CD14-positive monocyte (primary cell): ENCODE measurements around the gene DEPDC5. TPM values are rescaled to one million over a fixed set of nuclear protein-coding genes. Genes with fewer than 3 reads are reported as not detected.

Experiments used
- DNase-seq, 3 donors: peaks; one replicate each; pipeline ENCODE4 v3.0.0-alpha.2; 2011 to 2022
- H2AFZ ChIP-seq: 2 replicates; pipeline ENCODE4 v1.6.0; 2012; ENCODE audit warnings: mild to moderate bottlenecking, low read depth, low read length, inconsistent platforms; ENCODE audit not compliant: insufficient read depth, poor library complexity, severe bottlenecking
- H3K27ac ChIP-seq, 2 donors: 1 replicate in 1 of 2; 2 replicates in 1 of 2; pipeline ENCODE4 v1.5.1; 2012 to 2013; ENCODE audit warnings: low read length in 2 of 2, control low read depth in 1 of 2, inconsistent platforms in 1 of 2, low read depth in 1 of 2, mild to moderate bottlenecking in 1 of 2
- H3K27me3 ChIP-seq, 2 donors: one replicate each; pipeline versions ENCODE4 v1.6.0 to v1.6.1; 2011 to 2013; ENCODE audit warnings: low read length in 2 of 2; ENCODE audit not compliant: control insufficient read depth in 2 of 2, insufficient read depth in 2 of 2
- H3K36me3 ChIP-seq, 2 donors: replicated peaks in 1 of 2; 1 replicate in 1 of 2; 2 replicates in 1 of 2; pipeline versions ENCODE4 v1.5.1 to v1.6.1; 2012 to 2013; ENCODE audit warnings: low read length in 2 of 2, control low read depth in 1 of 2, inconsistent platforms in 1 of 2, mild to moderate bottlenecking in 1 of 2; ENCODE audit not compliant: insufficient read depth in 2 of 2, control insufficient read depth in 1 of 2
- H3K4me1 ChIP-seq, 2 donors: 1 replicate in 1 of 2; 2 replicates in 1 of 2; pipeline versions ENCODE4 v1.5.1 to v1.6.1; 2012 to 2013; ENCODE audit warnings: low read length in 2 of 2, control low read depth in 1 of 2, inconsistent platforms in 1 of 2, mild to moderate bottlenecking in 1 of 2, moderate library complexity in 1 of 2; ENCODE audit not compliant: insufficient read depth in 2 of 2, control insufficient read depth in 1 of 2
- H3K4me2 ChIP-seq: replicated peaks from 2 replicates; pipeline ENCODE3; 2012; ENCODE audit warnings: low read length, moderate library complexity, mild to moderate bottlenecking; ENCODE audit not compliant: poor library complexity, severe bottlenecking; ENCODE audit errors: extremely low read depth
- H3K4me3 ChIP-seq, 3 experiments: fragments of 200-600 bp in 1 of 3; sonication (generic) in 1 of 3; replicated peaks in 1 of 3; 1 replicate in 2 of 3; 2 replicates in 1 of 3; pipeline ENCODE4 v1.5.1; 2011 to 2013; ENCODE audit warnings: low read length in 3 of 3, mild to moderate bottlenecking in 3 of 3, control low read depth in 2 of 3, low read depth in 2 of 3, inconsistent platforms in 1 of 3, moderate library complexity in 1 of 3
- H3K79me2 ChIP-seq: 2 replicates; pipeline ENCODE4 v1.6.0; 2012; ENCODE audit warnings: mild to moderate bottlenecking, control low read depth, inconsistent platforms, low read length, moderate library complexity; ENCODE audit not compliant: insufficient read depth
- H3K9ac ChIP-seq: 2 replicates; pipeline ENCODE4 v1.6.0; 2017; ENCODE audit warnings: low read length, mild to moderate bottlenecking; ENCODE audit not compliant: insufficient read depth, poor library complexity, severe bottlenecking
- H3K9me3 ChIP-seq, 2 donors: replicated peaks in 1 of 2; 1 replicate in 1 of 2; 2 replicates in 1 of 2; pipeline versions ENCODE4 v1.5.1 to v1.6.1; 2012 to 2013; ENCODE audit warnings: low read length in 2 of 2, control low read depth in 1 of 2; ENCODE audit not compliant: control insufficient read depth in 1 of 2, insufficient read depth in 1 of 2
- H4K20me1 ChIP-seq: 2 replicates; pipeline ENCODE4 v1.6.0; 2012; ENCODE audit warnings: mild to moderate bottlenecking, low read length, control low read depth, moderate library complexity; ENCODE audit not compliant: insufficient read depth
- H3K27ac Mint-ChIP-seq, 7 donors: one replicate each; pipeline ENCODE4 v1.8.0; 2020; ENCODE audit warnings: mild to moderate bottlenecking in 7 of 7, mixed read lengths in 7 of 7, moderate library complexity in 6 of 7, inconsistent platforms in 2 of 7
- H3K27me3 Mint-ChIP-seq, 3 donors: one replicate each; pipeline ENCODE4 v1.8.0; 2021 to 2022; ENCODE audit warnings: low read depth in 3 of 3, mild to moderate bottlenecking in 3 of 3, mixed read lengths in 3 of 3, moderate library complexity in 3 of 3, inconsistent platforms in 1 of 3
- H3K36me3 Mint-ChIP-seq, 2 donors: one replicate each; pipeline ENCODE4 v1.8.0; 2020; ENCODE audit warnings: mixed read lengths in 2 of 2, inconsistent platforms in 1 of 2, mild to moderate bottlenecking in 1 of 2
- H3K4me1 Mint-ChIP-seq: one replicate; pipeline ENCODE4 v1.8.0; 2020; ENCODE audit warnings: mild to moderate bottlenecking, mixed read lengths
- H3K4me3 Mint-ChIP-seq, 2 donors: one replicate each; pipeline ENCODE4 v1.8.0; 2020; ENCODE audit warnings: mild to moderate bottlenecking in 2 of 2, mixed read lengths in 2 of 2, moderate library complexity in 1 of 2
- H3K9me3 Mint-ChIP-seq, 7 donors: one replicate each; pipeline ENCODE4 v1.8.0; 2020 to 2022; ENCODE audit warnings: mixed read lengths in 7 of 7, mild to moderate bottlenecking in 6 of 7, moderate library complexity in 6 of 7, inconsistent platforms in 2 of 7
- WGBS: methylation state at CpG from one replicate; pipeline ENCODE4 v1.1.5; 2013; ENCODE audit warnings: missing lambda C conversion rate; ENCODE audit not compliant: insufficient coverage; 5-methylcytosine and 5-hydroxymethylcytosine counted together
- intact Hi-C, 2 donors: fragments of 100-400 bp; cut with micrococcal nuclease; formaldehyde crosslinking; loops; one replicate each; pipeline versions ENCODE4 v1.15.0 to v1.15.1; 2023
- polyA plus RNA-seq, 3 donors: library from polyadenylated mRNA; depleted of rRNA in 1 of 3; unstranded in 2 of 3; stranded (reverse) in 1 of 3; fragments of 300-500 nt in 2 of 3; fragments of >200 nt in 1 of 3; fragmentation: Illumina TruSeq in 2 of 3; gene quantifications; 1 replicate in 2 of 3; 2 replicates in 1 of 3; pipeline ENCODE4 v1.2.3, GENCODE V29; 2012 to 2021
- TF ChIP-seq, protein P1 (sequence below): fragments of 200-600 bp; IDR thresholded peaks from one replicate; pipeline ENCODE4 v1.8.0; 2022; ENCODE audit warnings: antibody characterized with exemption, mild to moderate bottlenecking

Gene DEPDC5
- polyA plus RNA-seq, 3 donors: 2.2 to 19.5 (median 4.1) TPM

DNA sequence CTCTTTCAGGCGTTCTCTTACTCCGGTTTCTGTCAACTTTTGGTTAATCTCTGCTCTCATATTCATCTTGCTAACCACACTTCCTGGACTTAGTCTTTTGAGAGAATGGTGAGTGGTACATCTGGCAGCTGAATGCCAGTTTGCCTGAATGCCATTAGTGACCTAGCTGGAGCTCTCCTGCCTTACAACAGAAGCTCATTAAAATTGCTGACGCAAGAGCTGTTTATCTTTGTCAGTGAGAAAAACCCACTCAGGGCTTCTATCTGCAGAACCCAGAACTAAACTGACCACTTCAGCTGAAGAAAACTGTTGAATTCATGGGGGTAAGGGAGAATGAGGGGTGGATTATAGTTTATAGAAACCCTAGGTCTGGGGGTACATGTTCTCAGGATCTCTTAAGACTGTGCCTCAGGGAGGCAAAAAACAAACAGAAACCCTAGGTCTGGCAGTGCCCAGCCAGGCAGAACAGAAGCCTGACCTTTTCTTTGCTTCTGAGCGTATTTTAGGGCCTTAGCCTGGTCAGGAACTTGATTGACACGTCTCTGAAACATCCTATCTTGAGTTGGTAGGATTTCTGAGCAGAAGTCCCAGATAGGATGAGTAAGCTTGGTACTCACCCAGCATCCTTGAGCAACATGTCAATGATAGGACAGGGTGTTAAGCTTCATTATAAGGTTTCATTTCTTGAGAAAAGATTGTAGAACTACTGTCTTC, 137.7 kb downstream of the DEPDC5 start:
- DNase-seq: no peak
- H3K4me1 ChIP-seq: no peaks in the 10 kb centered on the region
- H3K9ac ChIP-seq: no peak overlapping the region
- H3K36me3 Mint-ChIP-seq: peaks cover 62 to 87% of the 10 kb centered on the region in 2 donors
- no peaks in the 10 kb centered on the region for H3K79me2 ChIP-seq
- peaks cover 42 to 90% of the 10 kb centered on the region in 2 donors for H3K36me3 ChIP-seq
- H3K27ac Mint-ChIP-seq: no peak overlapping the region
- no peaks in the 10 kb centered on the region for H3K9me3 ChIP-seq
- no peak overlapping the region for H3K4me3 Mint-ChIP-seq
- no peaks in the 10 kb centered on the region for H3K4me1 Mint-ChIP-seq
- H2AFZ ChIP-seq: no peak overlapping the region
- no peaks in the 10 kb centered on the region for H3K9me3 Mint-ChIP-seq
- H3K27me3 Mint-ChIP-seq: no peaks in the 10 kb centered on the region
- H3K27ac ChIP-seq: no peak overlapping the region
- no peaks in the 10 kb centered on the region for H4K20me1 ChIP-seq
- 81% methylated on average over 3 of the region's 5 CpGs for WGBS
- TF ChIP-seq, protein P1, sequence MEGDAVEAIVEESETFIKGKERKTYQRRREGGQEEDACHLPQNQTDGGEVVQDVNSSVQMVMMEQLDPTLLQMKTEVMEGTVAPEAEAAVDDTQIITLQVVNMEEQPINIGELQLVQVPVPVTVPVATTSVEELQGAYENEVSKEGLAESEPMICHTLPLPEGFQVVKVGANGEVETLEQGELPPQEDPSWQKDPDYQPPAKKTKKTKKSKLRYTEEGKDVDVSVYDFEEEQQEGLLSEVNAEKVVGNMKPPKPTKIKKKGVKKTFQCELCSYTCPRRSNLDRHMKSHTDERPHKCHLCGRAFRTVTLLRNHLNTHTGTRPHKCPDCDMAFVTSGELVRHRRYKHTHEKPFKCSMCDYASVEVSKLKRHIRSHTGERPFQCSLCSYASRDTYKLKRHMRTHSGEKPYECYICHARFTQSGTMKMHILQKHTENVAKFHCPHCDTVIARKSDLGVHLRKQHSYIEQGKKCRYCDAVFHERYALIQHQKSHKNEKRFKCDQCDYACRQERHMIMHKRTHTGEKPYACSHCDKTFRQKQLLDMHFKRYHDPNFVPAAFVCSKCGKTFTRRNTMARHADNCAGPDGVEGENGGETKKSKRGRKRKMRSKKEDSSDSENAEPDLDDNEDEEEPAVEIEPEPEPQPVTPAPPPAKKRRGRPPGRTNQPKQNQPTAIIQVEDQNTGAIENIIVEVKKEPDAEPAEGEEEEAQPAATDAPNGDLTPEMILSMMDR: no peak
- H3K27me3 ChIP-seq: no peaks in the 10 kb centered on the region
- intact Hi-C loops: no loop called here
- no peak overlapping the region for H3K4me2 ChIP-seq
- no peak overlapping the region for H3K4me3 ChIP-seq

DNA sequence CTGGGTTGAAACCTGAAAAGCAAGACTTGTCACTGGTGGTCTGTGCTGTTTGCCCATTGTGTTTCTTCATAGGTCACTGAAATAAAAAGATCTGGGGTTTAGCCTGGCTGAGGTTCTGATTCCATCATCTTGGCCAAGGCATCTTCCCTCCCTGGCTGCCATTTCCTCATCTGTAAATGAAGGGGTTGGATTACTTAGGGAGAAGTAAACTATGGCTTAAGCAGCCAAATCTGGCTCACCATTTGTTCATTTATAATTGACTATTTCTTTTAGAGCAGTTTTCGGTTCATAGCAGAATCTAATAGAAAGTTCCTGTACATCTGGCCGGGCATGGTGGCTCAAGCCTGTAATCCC, 138.2 kb downstream of the DEPDC5 start:
- TF ChIP-seq, protein P1: no peak
- H4K20me1 ChIP-seq: no peaks in the 10 kb centered on the region
- H2AFZ ChIP-seq: no peak overlapping the region
- no peaks in the 10 kb centered on the region for H3K27me3 ChIP-seq
- no peaks in the 10 kb centered on the region for H3K79me2 ChIP-seq
- Mint-ChIP-seq H3K9me3 (no peaks in the 10 kb centered on the region), H3K4me3 (no peak overlapping the region), H3K4me1 (no peaks in the 10 kb centered on the region), H3K27me3 (no peaks in the 10 kb centered on the region), H3K27ac (peak overlapping the region in 2 of 7 donors; percentile 27 to 78), H3K36me3 (peaks cover 64 to 87% of the 10 kb centered on the region in 2 donors)
- no peak overlapping the region for H3K27ac ChIP-seq
- H3K4me2 ChIP-seq: no peak overlapping the region
- no peak for DNase-seq
- no peak overlapping the region for H3K4me3 ChIP-seq
- H3K9me3 ChIP-seq: no peaks in the 10 kb centered on the region
- H3K4me1 ChIP-seq: no peaks in the 10 kb centered on the region
- WGBS: 100% methylated on average over 1 of the region's 2 CpGs
- intact Hi-C loops: no loop called here
- peaks cover 46 to 91% of the 10 kb centered on the region in 2 donors for H3K36me3 ChIP-seq
- H3K9ac ChIP-seq: no peak overlapping the region
